Measurements from ENCODE around the gene PRKRA.

- TF ChIP-seq CTCF (conservative IDR thresholded peaks at IDR 0.05) (no peak), ZFX (IDR thresholded peaks at IDR 0.05) (no peak)
Measured at GRCh38 chr2:178473931-178474330, 23.0 kb upstream of the PRKRA start.
